ENCODE results near the gene SORBS1.

DNA sequence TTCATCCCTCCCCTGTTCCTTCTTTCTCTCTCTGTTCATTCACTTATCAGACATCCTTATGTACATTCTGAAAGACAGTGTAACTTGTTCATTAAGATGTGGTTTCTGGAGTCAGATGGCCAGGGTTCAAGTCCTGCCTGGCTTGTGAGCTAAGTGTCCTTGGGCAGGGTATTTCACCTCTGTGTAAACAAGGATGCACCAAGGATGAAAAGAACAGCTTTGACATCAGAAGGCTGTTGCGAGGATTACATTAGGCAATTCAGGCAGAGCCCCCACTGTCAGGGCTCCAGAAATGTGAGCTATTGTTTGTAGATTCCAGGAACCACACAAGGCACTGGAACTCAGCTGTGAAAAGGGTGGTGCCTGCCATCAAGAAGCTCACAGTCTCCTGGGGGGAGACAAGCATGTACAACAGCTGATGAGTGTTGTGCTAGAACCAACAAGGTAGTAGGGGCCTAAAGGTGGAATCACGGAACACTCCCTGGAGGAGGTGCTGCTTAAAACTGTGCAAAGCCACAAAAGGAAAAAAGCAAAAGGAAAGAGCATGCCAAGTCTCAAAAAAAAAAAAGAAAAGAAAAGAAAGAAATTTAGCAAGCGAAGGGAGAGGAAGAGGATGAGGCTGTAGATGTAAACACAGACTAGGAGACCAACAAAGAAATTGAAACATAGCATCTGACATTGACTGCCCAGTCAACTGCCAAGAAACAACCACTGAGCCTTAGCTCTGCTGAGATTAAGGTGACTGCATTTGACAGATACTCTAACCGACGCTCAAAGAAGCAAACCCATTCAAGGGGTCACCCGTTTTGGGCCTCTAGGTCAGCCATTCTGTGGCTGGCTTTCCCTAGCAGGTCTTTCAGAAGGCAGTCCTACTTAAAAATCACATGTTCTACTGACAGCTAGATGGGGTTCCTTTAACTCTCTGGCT, 282.8 kb downstream of the SORBS1 start:
- TF ChIP-seq, protein P1, sequence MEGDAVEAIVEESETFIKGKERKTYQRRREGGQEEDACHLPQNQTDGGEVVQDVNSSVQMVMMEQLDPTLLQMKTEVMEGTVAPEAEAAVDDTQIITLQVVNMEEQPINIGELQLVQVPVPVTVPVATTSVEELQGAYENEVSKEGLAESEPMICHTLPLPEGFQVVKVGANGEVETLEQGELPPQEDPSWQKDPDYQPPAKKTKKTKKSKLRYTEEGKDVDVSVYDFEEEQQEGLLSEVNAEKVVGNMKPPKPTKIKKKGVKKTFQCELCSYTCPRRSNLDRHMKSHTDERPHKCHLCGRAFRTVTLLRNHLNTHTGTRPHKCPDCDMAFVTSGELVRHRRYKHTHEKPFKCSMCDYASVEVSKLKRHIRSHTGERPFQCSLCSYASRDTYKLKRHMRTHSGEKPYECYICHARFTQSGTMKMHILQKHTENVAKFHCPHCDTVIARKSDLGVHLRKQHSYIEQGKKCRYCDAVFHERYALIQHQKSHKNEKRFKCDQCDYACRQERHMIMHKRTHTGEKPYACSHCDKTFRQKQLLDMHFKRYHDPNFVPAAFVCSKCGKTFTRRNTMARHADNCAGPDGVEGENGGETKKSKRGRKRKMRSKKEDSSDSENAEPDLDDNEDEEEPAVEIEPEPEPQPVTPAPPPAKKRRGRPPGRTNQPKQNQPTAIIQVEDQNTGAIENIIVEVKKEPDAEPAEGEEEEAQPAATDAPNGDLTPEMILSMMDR (IDR thresholded peaks at IDR 0.05; ENCODE audit: extremely low read depth in 1 of 2, insufficient read depth in 1 of 2, low read depth in 1 of 2, low read length in 2 of 2), result no peak
- no peak for TF ChIP-seq JUN (IDR thresholded peaks at IDR 0.05; ENCODE audit: borderline replicate concordance, insufficient read depth, insufficient read length, low read depth)
- no peak for TF ChIP-seq MAX (IDR thresholded peaks at IDR 0.05; ENCODE audit: insufficient read depth, insufficient read length)
- no peak for TF ChIP-seq EZH2 (IDR thresholded peaks at IDR 0.05; ENCODE audit: borderline replicate concordance, low read depth, low read length, severe bottlenecking)
- no peak for TF ChIP-seq POLR2AphosphoS5 (IDR thresholded peaks at IDR 0.05; ENCODE audit: insufficient read depth, low read depth, low read length)
- no peak for TF ChIP-seq POLR2A (IDR thresholded peaks at IDR 0.05; ENCODE audit: low read depth, low read length)
- TF ChIP-seq FOS (IDR thresholded peaks at IDR 0.05; ENCODE audit: borderline replicate concordance, insufficient read depth, low read length), result no peak
- no peak for TF ChIP-seq GATA2 (IDR thresholded peaks at IDR 0.05; ENCODE audit: insufficient read depth, insufficient read length, low read depth, low read length)
- no peak for TF ChIP-seq MYC (IDR thresholded peaks at IDR 0.05; ENCODE audit: low read depth, low read length)

All from endothelial cell of umbilical vein (primary cell).